SH-SY5Y (cell line): Measurements from ENCODE around the gene FBXO24.

Source experiments
- GATA2 ChIP-seq: IDR thresholded peaks from 2 replicates; pipeline ENCODE4 v1.6.1; 2011; ENCODE audit warnings: mild to moderate bottlenecking, low read depth, low read length
- GATA3 ChIP-seq: IDR thresholded peaks from 2 replicates; pipeline ENCODE4 v1.6.1; 2011; ENCODE audit warnings: low read depth, mild to moderate bottlenecking, low read length, moderate library complexity

DNA sequence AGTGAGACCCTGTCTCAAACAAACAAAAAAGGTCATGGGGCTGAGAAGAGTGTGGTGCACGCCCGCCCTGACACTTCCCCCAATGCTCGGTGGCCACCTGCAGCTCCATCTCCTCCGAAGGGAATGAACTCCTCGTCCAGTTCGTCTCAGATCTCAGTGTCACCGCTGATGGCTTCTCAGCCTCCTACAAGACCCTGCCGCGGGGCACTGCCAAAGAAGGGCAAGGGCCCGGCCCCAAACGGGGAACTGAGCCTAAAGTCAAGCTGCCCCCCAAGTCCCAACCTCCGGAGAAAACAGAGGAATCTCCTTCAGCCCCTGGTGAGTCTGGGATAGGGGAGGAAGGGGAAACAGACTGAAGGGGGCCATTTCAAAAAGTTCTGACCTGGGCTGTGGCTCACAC lies 20.2 kb downstream of the FBXO24 start:
- TF ChIP-seq GATA3 = no peak
- TF ChIP-seq GATA2 = no peak
